Measurements from ENCODE around the gene RPS5.

GRCh38 chr19:58345558-58345957 lies 41.5 kb upstream of the RPS5 start:
- no peak for TF ChIP-seq CTCF (IDR thresholded peaks at IDR 0.05)
- TF ChIP-seq ZFX (IDR thresholded peaks at IDR 0.05; ENCODE audit: borderline replicate concordance), result no peak
